Bone marrow (tissue), 2 donors: ENCODE measurements around the gene WNT8B.

Experiments
- DNase-seq, 2 donors: peaks; one replicate each; lab custom pipeline; 2025; lab: John Stamatoyannopoulos, UW

WNT8B gene

DNA sequence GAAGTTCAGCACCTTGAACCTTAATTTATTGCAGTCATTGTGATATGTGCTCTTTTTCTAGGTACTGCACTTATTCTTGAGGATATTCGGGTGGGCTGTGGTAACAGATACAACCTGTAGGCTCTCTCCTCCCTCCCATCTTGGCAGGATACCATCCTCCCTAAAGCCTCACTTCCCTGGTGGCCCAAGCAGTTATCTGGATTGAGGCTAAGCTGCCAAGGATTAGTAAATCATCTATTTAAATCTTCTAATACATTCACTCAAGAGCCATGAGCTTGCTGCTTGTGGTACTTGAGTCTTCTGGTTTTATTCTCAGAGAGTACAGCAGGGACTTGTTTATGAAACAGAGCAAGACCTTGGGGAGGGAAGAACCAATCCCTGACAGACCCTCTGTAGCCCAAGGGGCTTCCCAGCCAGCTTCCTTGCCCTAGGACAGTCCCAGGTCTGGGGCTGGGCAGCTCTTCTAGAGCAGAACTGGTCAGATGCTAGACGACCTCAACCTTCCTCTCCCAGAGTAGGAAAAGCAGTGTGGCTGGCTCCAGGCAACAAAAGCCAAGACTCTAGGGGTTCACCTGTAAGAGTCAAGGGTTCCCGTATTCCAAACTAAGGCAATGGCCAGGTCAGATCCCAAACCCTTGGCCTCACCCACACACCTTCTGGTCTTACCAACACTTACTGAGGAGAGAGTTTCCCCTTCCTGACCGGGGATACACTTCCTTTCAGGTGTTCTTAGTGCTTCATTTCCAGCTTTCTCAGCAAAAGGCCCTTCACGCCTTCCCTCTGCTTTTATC, 21.3 kb downstream of the WNT8B start:
- no peak for DNase-seq

DNA sequence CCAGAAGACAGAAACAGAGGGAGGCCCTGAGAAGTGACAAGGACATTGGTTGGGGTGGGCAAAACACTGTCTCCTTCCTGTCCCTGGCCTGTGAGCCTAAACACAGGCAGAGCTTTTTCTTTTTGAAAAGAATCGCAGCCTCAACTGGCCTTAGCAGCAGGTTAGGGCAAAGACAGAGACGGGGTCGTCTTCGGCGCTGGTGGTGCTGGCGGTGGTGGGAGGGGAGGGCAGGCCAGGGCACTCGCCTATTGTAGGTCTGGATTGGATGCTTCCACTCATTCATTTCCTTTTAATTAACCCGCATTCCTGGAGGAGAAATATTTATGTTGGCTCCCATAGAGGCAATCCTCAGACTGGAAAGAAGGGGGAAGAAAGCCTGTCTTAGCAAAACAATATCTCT, 22.6 kb downstream of the WNT8B start:
- DNase-seq: no peak

DNA sequence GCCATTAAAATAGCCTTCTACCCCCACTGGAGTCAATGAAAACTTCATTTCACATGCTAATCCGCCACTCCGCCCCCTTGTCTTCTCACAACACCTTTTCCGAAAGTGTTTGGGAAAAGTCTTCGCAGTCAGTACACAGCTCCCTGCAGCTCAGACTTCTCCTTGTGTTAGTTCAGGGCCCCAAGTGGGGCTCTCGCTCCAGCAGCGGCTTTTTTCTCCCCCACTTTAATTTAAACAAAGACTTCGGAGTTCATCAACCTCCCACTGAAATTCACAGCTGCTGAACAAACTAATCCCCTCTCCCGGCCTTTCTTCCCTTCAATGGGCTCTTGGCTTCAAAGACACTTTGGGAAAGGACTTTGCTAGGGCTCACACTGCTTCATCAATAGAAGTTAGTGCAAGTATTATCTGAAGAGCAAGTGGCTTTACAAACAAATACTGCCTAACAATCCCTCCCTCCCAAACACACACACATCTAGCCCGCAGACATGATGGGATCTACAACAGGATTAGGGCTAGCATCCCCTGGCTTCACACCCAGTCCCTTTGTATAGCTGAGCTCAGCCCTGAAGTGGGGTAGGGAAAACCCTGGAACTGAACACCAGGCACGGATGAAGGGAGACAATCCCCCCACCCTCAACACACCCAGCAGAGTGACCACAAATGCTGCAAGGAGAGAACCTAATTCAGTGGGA, 23.1 kb downstream of the WNT8B start:
- DNase-seq: no peak

DNA sequence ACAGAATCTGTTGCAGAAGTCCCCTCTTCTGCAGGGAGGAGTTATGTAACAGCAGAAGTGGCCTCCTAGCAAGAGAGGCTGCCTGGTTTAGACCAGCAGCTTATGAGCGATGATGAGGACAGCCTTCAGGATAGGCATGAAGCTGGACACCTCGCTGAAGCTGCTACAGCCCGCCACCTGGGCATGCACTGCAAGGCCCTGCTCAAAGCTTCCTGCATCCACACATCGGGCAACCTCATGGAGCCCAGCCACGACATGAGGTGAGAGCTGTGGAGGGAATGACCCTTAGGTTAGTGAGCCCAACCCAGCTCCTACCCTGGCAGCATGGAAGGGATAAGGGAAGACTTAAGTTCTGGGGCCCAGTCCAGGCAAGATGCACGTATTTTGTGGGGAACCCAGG, 24.7 kb downstream of the WNT8B start:
- no peak for DNase-seq

DNA sequence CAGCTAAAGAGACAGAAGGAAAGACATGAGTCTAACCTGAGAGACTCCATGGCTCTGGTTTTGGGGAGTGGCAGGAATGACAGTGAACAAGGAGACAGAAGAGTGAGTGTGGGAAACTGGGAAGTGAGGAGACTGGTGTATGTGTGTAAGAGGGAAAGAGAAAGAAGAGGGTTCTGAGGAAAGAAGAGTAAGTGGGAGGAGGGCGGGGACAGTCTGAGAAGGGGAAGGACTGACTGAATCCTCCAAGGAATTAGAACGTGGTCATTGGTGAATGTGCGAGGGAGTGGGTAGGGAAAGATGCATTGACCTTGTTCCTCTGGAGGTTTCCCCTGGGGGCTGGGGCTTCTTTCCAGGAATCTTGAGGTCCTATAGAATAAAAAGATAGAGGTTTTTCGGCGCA, 26.6 kb downstream of the WNT8B start:
- no peak for DNase-seq

DNA sequence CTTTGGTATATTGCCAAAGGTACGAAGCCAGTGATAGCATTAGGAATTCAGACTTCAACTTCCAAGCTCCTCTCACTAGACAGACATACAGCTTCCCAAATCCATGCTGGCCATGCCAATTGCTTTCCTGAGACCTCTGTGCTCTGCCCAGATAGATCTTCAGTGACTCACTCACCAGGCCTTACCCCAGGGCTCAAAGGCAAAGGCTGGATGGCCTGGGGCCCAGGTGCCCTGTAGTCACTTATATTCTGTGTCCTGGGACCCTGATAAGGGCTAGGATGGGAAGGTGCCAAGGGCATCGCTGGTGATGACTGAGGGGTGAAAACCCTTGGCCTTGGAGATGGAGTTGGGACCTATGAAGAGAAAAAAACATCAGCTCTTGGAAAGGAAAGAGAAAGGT, 27.7 kb downstream of the WNT8B start:
- DNase-seq: no peak

DNA sequence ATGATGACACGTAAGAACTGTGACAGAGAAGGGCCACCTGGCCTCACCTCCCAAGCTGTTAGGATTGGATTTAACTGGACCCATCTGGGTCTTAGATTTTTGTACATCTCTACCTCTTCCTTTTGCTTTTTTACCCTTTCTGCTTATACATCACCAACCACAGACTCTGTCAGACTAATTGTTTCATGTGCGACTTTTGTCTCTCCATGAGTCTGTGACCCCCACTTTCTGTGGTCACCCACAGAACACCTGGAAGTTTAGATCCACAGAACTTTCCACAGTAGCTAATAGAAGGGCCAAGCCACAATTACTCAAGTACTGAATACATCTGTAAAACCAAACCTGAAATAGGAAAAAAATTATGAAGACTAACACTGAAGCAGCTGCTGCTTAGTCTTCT, 33.8 kb downstream of the WNT8B start:
- no peak for DNase-seq

DNA sequence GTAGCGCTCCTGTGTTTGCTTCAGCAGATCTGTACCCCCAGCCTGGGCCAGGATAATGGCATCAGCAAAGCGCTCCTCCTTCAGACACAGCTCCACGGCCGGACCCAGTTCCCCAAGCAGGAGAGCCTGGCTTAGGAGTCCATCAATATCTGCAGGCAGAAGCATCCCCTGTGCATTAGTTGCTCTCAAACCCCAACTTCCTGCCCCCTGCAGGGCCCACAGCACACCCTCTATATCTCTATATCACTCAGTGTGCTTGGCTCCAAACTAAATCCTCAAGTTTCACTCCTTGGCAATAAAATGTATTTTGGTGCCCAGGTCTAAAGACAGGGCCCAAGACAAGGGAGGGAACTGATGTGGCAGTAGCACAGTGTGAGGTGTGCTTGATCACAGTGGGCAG, 35.2 kb downstream of the WNT8B start:
- no peak for DNase-seq

DNA sequence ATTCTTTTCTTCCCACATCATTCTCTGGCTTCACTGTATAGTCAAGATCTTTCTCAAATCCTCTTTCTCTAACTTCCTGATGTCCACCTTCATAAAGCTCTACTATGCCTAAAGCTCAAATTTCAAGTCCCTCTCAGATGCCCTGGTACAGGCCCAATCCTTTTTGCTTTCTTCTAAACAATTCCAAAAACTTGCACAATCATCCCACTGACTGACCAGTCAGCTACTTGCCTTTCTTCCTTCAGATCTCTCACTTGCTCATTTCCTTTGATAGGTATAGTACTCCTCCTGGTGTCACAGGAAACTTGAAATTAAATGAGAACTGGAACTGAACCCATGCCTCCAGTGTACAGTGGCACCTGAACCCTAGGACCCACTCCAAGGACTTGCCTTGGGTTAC, 38.6 kb downstream of the WNT8B start:
- DNase-seq: no peak

DNA sequence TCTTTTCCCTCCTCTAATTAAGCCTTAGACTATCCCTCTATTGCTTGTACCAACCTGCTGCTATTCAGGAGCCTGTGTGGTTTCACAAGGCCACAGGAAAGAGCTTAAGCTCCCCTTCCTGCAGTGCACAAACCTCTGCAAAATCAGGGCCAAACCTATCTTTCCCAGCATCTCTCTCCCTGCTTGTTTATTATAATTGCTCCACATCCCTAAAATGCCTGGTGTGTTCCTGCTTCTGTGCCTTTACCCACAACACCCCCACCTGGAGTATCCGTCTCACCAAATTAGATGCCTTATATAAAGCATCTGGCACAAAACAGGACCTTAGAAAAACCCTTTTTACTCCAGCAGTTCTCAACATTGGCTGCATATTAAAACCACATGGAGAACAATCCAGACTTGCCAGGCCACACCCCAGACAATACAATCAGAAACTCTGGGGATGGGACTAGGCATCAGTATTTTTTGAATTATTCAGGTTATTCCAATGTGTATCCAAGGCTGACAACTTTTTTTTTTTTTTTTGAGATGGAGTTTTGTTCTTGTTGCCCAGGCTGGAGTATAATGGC, 40.2 kb downstream of the WNT8B start:
- no peak for DNase-seq

DNA sequence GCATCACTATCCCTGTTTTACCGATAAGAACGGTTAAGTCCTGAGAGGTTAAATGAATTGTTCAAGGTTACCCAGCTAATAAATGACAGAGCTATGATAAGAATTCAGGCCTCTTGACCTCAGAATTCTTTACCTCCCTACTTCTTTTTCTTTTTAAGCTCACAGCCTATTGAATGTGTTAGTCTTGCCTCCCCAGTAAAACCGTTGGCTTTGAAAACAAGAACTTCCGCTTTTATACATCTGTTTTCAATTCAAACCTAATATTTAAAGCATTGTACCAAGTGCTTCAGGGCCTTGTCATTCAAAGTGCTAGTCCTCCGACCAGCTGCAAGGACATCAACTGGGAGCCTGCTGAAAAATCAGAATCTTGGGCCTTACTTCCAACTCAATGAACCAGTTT, 41.3 kb downstream of the WNT8B start:
- DNase-seq: no peak

DNA sequence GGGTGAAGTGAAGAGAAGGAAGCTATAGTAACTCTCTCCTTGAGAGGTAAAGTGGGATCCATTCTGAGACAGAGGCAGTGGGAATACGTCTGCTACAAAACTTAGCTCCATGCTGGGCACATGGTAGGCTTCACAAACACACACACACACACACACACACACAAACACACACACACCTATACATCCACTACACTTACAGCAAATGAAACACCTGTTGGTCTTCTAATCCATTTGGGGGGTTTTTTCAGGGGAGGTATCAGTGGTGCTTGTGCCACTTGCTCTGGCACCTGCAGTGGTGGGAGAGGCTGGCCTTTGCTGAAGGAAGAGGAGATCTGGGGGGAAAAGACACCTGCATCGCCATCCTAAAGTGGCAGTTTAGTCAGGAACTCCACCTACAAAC, 42.4 kb downstream of the WNT8B start:
- DNase-seq: no peak

DNA sequence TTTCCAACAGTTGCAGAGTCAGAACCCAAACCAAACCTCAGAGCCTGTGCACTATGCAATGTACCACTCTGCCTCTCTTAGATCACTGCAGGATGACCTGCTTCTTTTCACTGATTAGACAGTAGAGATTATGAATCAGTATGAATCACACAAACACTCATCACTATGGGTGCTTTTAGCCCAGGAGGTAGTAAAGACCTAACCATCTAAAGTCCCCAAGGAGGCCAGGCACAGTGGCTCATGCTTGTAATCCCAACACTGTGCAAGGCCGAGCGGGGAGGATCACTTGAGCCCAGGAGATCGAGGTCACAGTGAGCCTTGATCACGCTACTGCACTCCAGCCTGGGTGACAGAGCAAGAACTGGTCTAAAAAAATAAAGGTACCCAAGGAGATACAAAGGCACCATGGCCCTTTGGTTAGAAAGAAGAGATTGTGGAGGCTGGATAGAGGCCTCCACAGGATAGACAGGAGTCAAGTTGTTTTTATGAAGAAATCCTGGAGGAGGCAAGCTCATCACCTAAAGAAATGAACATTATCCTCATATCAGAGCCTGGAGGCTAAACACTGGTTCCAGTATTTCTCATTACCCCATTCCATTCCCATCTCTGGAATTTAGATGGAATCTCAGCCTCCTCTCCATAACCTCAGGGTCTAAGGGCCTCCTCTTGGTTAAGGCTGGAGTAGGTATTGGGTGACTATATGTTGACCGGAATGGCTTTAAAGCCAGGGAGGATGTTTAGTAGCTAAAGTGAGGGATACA, 44.0 kb downstream of the WNT8B start:
- no peak for DNase-seq

DNA sequence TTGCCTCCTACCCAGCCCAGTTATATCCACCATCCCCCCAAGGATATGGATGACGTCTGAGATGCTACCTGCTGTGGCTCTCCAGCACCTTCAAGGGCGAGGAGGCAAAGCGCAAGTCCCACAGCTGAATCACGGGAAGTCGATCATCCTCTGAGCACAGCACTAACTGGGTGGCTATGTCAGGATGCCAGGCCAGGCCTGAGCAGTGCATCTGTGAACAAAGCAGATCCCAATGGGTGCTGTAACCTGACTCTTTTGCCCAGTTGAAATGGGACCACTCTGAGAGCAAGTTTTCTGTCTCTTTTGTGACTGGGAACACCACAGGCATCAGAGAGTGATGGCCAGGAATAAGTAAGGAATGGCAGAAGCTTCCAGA, 44.5 kb downstream of the WNT8B start:
- DNase-seq: no peak

DNA sequence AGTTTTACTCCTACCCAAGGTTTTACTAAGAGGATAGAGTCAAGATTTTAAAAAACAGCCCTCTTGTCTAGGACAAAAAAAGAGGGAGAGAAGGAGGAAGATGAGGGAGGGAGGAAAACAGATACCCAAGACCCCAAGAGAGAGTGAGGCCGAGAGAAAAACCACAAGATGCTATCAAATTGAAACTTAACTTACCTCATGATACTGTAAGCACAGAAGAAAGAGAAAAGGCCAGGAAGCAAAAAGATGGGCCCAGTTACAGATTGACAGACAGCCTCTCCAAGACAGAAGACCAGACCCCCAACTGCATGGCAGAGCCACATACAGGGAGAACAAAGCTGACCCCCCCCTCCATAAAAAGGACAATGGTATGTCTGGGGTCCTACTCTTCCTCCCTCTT, 45.5 kb downstream of the WNT8B start:
- DNase-seq: no peak

DNA sequence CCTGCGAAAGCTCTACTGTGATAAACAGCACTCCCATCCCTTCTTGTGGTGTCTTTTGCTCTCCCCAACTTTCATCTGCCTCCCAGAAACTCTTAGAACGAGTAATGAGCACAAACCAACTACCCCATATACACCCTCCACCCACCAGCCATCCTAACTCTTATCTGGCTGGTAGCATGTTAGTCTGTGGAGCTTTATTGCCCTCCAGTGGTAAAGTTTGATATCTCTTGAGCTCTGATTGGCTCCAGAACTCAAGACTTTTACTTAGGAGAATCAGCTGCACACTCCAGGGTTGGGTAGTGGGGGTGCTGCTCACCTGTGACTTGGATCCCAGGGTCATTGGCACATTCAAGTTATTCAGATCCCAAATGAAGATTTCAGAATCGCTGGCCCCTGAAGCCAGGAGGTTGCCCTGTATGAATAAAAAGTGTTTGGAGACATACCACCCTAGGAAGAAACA, 45.9 kb downstream of the WNT8B start:
- no peak for DNase-seq

DNA sequence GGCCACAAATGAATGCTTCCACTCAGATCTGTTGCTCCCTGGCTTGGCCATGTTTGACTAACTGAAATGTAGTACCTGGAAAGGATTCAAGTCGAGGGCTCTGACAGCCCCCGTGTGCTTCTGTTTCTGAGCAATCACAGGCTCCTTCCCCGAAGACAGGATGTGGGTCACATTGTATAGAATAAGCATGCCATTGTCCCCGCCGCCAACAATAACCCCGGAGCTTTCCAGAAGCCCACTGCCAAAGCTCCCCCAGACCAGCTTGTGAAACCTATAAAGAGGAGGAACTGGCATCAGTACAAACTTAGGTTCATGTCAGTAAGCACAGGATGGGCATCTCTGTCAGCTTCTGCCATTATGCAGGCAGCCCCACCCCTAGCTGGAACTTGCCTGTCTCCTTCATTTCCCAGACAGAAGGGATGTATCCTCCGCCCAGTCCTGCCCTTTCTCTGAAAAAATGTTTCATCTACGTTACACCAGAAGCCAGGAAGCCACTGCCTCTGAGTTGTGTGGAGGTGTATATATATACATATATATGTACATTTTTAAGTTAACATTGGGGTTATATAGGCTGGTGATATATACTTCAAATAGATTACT, 46.5 kb downstream of the WNT8B start:
- no peak for DNase-seq

DNA sequence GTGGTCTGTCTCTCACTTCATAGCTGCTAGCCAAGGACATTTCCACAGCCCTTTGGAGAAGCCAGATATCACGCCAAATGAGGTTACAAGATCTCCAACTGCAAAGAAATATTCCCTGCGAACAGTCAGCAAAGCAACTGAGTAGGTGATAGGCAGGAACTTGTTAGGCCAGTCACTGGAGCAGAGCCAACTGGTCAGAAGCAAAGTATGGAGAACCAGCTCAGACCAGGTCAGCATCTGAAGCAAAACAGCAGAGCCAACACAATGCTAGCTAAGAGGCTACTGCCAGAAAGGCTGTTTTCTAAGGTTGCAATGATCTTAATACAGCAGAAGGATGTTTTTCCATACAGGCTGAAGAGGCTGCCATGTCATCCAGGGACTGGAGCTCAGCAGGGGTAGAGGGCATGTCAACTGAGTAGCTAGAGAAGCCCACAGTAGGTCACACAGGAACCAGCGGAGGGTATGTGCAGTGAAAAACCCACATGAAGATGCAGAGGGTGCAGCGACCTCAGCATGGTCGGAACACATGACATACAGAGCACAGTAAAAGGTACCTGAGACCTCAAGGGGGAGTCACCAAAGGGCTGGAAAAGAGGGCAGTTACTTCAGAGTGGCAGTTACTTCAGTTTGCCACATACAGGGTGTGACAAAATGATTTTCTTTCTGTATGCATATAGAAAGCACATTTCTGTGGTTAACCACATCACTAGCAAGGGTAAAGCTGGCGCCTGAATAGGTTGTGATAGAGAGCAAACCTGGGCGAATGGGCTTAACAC, 47.9 kb downstream of the WNT8B start:
- DNase-seq: no peak

DNA sequence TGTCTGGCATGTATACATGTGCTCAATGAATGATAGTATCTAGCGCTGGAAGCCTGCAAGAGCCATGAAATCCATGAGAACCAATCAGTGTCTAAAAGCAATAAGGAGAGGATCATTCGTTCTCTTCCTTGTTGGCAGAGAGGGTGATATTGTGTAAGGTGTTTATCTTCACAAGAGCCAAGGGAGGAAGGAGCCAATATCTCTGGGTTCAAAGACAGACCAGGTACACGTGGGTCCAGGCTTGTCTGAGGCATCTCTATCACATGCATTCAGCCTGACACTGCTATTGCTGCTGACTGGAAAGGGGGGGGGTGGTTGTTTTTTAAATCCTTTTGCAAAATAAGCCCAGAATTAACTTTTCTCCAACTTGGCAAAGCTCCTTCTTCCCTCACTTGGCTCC, 52.8 kb downstream of the WNT8B start:
- no peak for DNase-seq

DNA sequence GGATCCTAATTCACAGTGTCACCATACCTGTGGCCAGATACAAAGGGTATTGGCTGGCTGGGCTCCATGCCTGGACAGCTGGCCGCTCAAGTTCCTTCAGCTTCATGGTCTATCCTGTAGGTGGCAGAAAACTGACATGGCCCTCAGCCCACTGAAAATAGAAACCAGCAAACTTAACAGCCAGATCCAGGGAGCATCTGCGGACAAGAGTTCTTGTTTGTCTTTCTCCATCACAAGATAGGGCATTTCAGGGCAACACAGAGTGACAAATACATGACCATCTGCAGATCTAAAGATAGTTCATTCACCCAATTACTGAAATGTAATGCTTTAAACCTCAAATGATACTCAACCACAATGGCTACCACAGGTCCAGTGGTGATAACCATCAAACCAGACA, 54.0 kb downstream of the WNT8B start:
- DNase-seq: no peak

DNA sequence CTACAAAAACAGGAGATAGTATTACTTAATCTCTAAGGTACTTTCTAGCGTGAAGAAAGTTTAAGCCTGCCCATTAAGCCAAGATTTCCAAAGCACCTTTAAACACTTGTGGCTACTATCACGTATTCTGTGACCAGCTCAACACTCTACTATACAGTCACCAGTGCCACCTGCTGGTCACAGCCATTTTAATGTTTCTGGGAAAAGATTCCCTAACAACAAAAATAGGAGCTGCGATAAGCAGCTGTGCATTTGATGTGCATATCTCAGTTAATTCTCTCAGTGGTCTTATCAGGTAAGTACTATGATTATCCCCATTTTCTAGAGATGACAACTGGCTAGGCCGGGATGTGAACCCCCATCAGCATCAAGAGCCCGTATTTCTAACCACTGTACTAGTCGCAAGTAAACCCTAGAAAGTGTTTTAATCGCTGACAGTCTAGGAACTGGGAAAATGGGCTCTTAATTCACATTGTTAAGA, 56.0 kb downstream of the WNT8B start:
- DNase-seq: peak in 1 of 2 donors; percentile 17
